ENCODE data around the gene SKP2. TPM values are rescaled to one million over a fixed set of nuclear protein-coding genes. Genes with fewer than 3 reads are reported as not detected.
"Not testable (repeated sequence)": the region's sequence is repeated elsewhere in the genome, so short reads cannot be mapped to it uniquely, and the experiment has no call there.

SKP2 gene
- total and polyA plus RNA-seq, 2 donors (not counting 3 experiments of a cell fraction or from before 2014, with no cell fraction given): 12.5 to 40.9 TPM

DNA sequence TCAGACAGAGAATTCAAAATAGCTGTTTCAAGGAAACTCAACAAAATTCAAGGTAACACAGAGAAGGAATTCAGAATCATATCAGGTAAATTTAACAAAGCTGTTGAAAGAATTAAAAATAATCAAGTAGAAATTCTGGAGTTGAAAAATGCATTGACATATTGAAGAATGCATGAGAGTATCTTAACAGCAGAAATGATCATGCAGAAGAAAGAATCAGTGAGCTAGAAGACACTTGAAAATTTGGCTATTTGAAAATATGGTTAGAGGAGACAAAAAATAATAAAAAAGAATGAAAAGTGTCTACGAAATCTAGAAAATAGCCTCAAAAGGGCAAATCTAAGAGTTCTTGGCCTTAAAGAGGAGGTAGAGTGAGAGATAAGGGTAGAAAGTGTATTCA, 23.1 kb upstream of the SKP2 start:
- no peak overlapping the region for H3K27ac ChIP-seq (ENCODE audit: insufficient read depth, low read depth, low read length)

DNA sequence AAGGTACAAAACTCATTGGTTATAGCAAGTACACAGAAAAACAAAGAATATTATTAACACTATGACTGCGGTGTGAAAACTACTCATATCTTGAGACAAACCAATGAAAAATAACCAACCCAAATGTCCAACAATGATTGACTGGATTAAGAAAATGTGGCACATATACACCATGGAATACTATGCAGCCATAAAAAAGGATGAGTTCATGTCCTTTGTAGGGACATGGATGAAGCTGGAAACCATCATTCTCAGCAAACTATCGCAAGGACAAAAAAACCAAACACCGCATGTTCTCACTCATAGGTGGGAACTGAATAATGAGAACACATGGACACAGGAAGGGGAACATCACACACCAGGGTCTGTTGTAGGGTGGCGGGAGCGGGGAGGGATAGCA, 22.2 kb upstream of the SKP2 start:
- CTCF ChIA-PET: interaction anchor here (1.0 kb wide), 1 partner anchor 49 kb away, joined by 3 read pairs; no protein-coding TSS in a partner anchor
- H3K36me3 ChIP-seq (ENCODE audit: control insufficient read depth in 2 of 2, extremely low read depth in 1 of 2, insufficient read depth in 2 of 2, low read length in 2 of 2); intact Hi-C loops (cut with micrococcal nuclease); H3K4me1 ChIP-seq (ENCODE audit: control insufficient read depth, extremely low read depth, insufficient read depth, low read length); H2AFZ ChIP-seq (ENCODE audit: low read depth, low read length); H3K27ac ChIP-seq (ENCODE audit: insufficient read depth, low read depth, low read length); H3K4me3 ChIP-seq (replicated peaks in 1 of 3; ENCODE audit: insufficient read depth in 1 of 3, low read depth in 1 of 3, low read length in 3 of 3); H3K9ac ChIP-seq (replicated peaks; ENCODE audit: extremely low read depth, insufficient read depth, low read length); H4K20me1 ChIP-seq (replicated peaks; ENCODE audit: control insufficient read depth, extremely low read depth, insufficient read depth, low read length); H3K9me3 ChIP-seq (replicated peaks; ENCODE audit: control insufficient read depth, insufficient read depth, low read length); DNase-seq (ENCODE audit: low read depth, low spot score); BruUV-seq (replicated peaks); POLR2A ChIA-PET; H3K79me2 ChIP-seq (ENCODE audit: control insufficient read depth, insufficient read depth, low read length); H3K9me1 ChIP-seq (replicated peaks; ENCODE audit: control insufficient read depth, extremely low read depth, insufficient read depth, low read length); H3K4me2 ChIP-seq (ENCODE audit: insufficient read depth, low read length); H3K27me3 ChIP-seq (ENCODE audit: control insufficient read depth in 2 of 2, insufficient read depth in 2 of 2, low read length in 2 of 2); dilution Hi-C loops (cut with MboI; ENCODE audit: extremely low pct_ligation_motif_present, low sequenced_read_pairs); FAIRE-seq: not testable (repeated sequence)

More for the DNA sequence above, 23.1 kb upstream of the SKP2 start:
- dilution Hi-C loops (cut with MboI; ENCODE audit: extremely low pct_ligation_motif_present, low sequenced_read_pairs): no loop called here
- TF ChIP-seq, protein P1, sequence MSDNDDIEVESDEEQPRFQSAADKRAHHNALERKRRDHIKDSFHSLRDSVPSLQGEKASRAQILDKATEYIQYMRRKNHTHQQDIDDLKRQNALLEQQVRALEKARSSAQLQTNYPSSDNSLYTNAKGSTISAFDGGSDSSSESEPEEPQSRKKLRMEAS (IDR thresholded peaks at IDR 0.05; ENCODE audit: insufficient read depth, insufficient read length): no peak
- TF ChIP-seq FOS (IDR thresholded peaks at IDR 0.05; ENCODE audit: borderline replicate concordance, insufficient read depth, low read length) (no peak), POLR2A (IDR thresholded peaks at IDR 0.05; ENCODE audit: low read depth, low read length) (no peak), GATA2 (IDR thresholded peaks at IDR 0.05; ENCODE audit: insufficient read depth, insufficient read length, low read depth, low read length) (no peak), JUN (IDR thresholded peaks at IDR 0.05; ENCODE audit: borderline replicate concordance, insufficient read depth, insufficient read length, low read depth) (no peak), MYC (IDR thresholded peaks at IDR 0.05; ENCODE audit: low read depth, low read length) (no peak), POLR2AphosphoS5 (IDR thresholded peaks at IDR 0.05; ENCODE audit: insufficient read depth, low read depth, low read length) (no peak), EZH2 (IDR thresholded peaks at IDR 0.05; ENCODE audit: borderline replicate concordance, low read depth, low read length, severe bottlenecking) (no peak)
- TF ChIP-seq, protein P2, sequence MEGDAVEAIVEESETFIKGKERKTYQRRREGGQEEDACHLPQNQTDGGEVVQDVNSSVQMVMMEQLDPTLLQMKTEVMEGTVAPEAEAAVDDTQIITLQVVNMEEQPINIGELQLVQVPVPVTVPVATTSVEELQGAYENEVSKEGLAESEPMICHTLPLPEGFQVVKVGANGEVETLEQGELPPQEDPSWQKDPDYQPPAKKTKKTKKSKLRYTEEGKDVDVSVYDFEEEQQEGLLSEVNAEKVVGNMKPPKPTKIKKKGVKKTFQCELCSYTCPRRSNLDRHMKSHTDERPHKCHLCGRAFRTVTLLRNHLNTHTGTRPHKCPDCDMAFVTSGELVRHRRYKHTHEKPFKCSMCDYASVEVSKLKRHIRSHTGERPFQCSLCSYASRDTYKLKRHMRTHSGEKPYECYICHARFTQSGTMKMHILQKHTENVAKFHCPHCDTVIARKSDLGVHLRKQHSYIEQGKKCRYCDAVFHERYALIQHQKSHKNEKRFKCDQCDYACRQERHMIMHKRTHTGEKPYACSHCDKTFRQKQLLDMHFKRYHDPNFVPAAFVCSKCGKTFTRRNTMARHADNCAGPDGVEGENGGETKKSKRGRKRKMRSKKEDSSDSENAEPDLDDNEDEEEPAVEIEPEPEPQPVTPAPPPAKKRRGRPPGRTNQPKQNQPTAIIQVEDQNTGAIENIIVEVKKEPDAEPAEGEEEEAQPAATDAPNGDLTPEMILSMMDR (IDR thresholded peaks at IDR 0.05; ENCODE audit: extremely low read depth in 1 of 2, insufficient read depth in 1 of 2, low read depth in 1 of 2, low read length in 2 of 2): no peak
- no peak overlapping the region for H3K4me3 ChIP-seq (replicated peaks in 1 of 3; ENCODE audit: insufficient read depth in 1 of 3, low read depth in 1 of 3, low read length in 3 of 3)
- no peak overlapping the region for H3K4me2 ChIP-seq (ENCODE audit: insufficient read depth, low read length)
- no peaks in the 10 kb centered on the region for H3K4me1 ChIP-seq (ENCODE audit: control insufficient read depth, extremely low read depth, insufficient read depth, low read length)
- no peaks in the 10 kb centered on the region for H3K9me3 ChIP-seq (replicated peaks; ENCODE audit: control insufficient read depth, insufficient read depth, low read length)
- no peaks in the 10 kb centered on the region for H3K27me3 ChIP-seq (ENCODE audit: control insufficient read depth in 2 of 2, insufficient read depth in 2 of 2, low read length in 2 of 2)
- FAIRE-seq (no peak), DNase-seq (ENCODE audit: low read depth, low spot score) (no peak)
- POLR2A ChIA-PET: no interaction called here
- no peaks in the 10 kb centered on the region for H4K20me1 ChIP-seq (replicated peaks; ENCODE audit: control insufficient read depth, extremely low read depth, insufficient read depth, low read length)
- no peaks in the 10 kb centered on the region for H3K79me2 ChIP-seq (ENCODE audit: control insufficient read depth, insufficient read depth, low read length)
- CTCF ChIA-PET: interaction anchor here (0.5 to 1.6 kb wide), 3 partner anchors 11 to 579 kb away, joined by 3 read pairs; no protein-coding TSS in a partner anchor
- no peaks in the 10 kb centered on the region for H3K9me1 ChIP-seq (replicated peaks; ENCODE audit: control insufficient read depth, extremely low read depth, insufficient read depth, low read length)
- no TSS peak for BruUV-seq (replicated peaks)
- intact Hi-C loops (cut with micrococcal nuclease): no loop called here
- no peak overlapping the region for H2AFZ ChIP-seq (ENCODE audit: low read depth, low read length)
- H3K36me3 ChIP-seq (ENCODE audit: control insufficient read depth in 2 of 2, extremely low read depth in 1 of 2, insufficient read depth in 2 of 2, low read length in 2 of 2): no peaks in the 10 kb centered on the region
- H3K9ac ChIP-seq (replicated peaks; ENCODE audit: extremely low read depth, insufficient read depth, low read length): no peak overlapping the region

DNA sequence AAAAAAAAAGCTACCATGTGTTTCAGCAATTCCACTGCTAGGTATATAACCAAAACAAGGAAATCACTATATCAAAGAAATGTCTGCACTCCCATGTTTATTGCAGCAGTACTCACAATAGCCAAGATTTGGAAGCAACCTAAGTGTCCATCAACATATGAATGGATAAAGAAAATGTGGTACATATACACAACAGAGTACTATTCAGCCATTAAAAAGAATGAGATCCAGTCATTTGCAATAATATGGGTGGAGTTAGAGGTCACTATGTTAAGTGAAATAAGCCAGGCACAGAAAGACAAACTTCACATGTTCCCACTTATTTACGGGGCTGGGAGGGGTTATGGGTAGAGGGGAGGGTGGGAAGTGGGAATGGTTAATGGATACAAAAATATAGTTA, 18.9 kb upstream of the SKP2 start:
- H3K9me3 ChIP-seq (replicated peaks; ENCODE audit: control insufficient read depth, insufficient read depth, low read length); H3K27ac ChIP-seq (ENCODE audit: insufficient read depth, low read depth, low read length); H3K79me2 ChIP-seq (ENCODE audit: control insufficient read depth, insufficient read depth, low read length); POLR2A ChIA-PET; H3K36me3 ChIP-seq (ENCODE audit: control insufficient read depth in 2 of 2, extremely low read depth in 1 of 2, insufficient read depth in 2 of 2, low read length in 2 of 2); FAIRE-seq; H3K27me3 ChIP-seq (ENCODE audit: control insufficient read depth in 2 of 2, insufficient read depth in 2 of 2, low read length in 2 of 2); DNase-seq (ENCODE audit: low read depth, low spot score); H2AFZ ChIP-seq (ENCODE audit: low read depth, low read length); H4K20me1 ChIP-seq (replicated peaks; ENCODE audit: control insufficient read depth, extremely low read depth, insufficient read depth, low read length); H3K4me3 ChIP-seq (replicated peaks in 1 of 3; ENCODE audit: insufficient read depth in 1 of 3, low read depth in 1 of 3, low read length in 3 of 3); dilution Hi-C loops (cut with MboI; ENCODE audit: extremely low pct_ligation_motif_present, low sequenced_read_pairs); H3K4me2 ChIP-seq (ENCODE audit: insufficient read depth, low read length); H3K9me1 ChIP-seq (replicated peaks; ENCODE audit: control insufficient read depth, extremely low read depth, insufficient read depth, low read length); BruUV-seq (replicated peaks); H3K4me1 ChIP-seq (ENCODE audit: control insufficient read depth, extremely low read depth, insufficient read depth, low read length); intact Hi-C loops (cut with micrococcal nuclease); H3K9ac ChIP-seq (replicated peaks; ENCODE audit: extremely low read depth, insufficient read depth, low read length): not testable (repeated sequence)
- CTCF ChIA-PET: interaction anchor here (1.1 kb wide), 1 partner anchor 54 kb away, joined by 4 read pairs; no protein-coding TSS in a partner anchor

Data from endothelial cell of umbilical vein (primary cell).